GM19043 (cell line): ENCODE measurements around the gene RAB31.
A peak's percentile ranks its signal among the peaks of the same experiment; 100 is the strongest.

Source experiments
- ATAC-seq: cut with Tn5 transposase; IDR thresholded peaks from one replicate; pipeline ENCODE4 v1.9.1; 2021; ENCODE audit warnings: low read depth; ENCODE audit not compliant: unreplicated experiment

Gene RAB31

DNA sequence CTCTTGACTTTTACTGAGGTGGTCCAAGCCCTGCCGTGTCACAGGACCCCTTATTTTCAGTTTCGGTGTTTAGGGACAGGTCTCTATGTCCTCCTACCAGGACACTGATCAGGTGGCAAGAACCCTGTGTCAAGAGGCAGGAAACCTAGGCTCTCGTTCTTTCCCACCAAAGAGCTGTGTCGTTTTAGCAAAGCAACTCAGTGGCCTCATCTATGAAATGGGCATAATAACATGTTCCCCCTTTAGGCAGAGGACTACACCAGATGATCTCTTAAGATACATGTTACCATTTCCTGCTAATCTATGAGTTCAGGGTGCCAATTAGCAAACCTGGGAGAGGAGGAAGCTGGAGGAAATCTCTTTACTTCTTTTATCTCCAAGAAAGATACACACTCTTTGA, 1.9 kb downstream of the RAB31 start:
- ATAC-seq = no peak

DNA sequence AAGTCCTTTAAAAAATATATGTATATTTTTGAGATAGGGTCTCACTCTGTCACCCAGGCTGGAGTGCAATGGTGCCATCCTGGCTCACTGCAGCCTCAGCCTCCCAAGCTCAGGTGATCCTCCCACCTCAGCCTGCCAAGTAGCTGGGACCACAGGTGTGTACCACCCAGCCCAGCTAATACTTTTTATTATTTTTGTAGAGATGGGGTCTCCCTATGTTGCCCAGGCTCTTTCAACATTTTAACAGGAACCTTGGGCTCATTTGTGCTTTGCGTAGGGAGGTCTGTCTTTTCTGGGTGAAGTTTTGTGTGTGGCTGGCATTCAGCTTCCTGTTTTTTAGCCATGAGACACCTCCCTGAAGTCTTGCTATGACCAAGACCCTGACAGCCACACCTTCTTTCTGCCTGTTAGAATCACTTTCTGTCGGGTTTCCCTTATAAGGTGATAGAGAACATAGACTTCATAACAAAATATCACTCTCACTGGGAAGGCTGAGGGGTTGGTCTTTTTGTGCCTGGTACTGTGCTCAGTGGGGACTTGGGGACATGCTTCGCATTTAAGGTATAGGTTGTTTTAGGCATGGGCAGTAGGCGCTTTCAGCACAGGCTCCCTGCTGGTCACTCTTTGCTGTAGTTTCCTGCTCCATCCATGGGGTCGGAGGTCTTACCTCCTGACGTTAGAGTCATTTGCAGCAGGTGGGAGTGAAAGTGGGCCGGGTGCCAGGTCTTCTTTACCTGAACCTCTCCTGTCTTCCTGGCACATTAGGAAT, 3.4 kb downstream of the RAB31 start:
- peak; percentile 59 for ATAC-seq

DNA sequence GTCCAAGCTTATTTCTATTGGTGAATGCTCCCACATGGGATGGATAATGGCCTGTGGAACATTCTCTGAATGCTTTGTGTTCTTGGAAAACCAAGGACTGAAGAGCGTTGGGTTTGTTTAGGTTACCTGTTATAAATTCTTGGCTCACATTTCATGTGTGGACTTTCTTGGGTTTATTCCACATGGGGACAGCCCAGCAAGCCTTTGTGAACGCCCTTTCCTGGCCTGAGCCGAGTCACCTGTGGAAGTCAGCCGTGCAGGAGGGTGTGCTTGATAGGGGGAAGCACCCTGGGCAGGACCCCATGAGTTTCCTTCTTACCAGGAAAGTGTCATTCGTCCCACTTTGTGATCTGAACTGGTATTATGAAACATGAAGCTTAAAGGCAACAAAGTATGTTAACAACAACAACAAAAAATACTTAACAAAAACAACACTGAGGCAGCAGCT, 4.1 kb downstream of the RAB31 start:
- ATAC-seq = no peak

DNA sequence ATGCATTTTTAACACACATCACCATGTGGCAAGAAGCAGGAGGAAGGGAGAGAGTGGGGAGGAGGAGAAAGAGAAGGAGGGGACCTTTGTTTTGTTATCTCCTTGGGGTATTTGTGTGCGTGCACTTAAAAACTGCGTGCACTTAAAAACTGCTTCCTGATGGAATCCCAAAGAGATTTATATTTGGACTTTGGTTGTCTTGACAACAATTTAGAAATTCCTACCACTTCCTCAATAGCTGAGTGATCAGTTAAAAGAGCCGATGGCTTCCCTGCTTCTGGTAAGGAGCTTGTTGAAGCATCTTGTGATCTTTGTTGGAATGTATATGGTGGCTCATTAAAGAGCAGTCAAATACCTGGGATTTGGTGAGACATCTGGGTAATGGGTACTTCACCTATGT, 4.5 kb downstream of the RAB31 start:
- no peak for ATAC-seq

DNA sequence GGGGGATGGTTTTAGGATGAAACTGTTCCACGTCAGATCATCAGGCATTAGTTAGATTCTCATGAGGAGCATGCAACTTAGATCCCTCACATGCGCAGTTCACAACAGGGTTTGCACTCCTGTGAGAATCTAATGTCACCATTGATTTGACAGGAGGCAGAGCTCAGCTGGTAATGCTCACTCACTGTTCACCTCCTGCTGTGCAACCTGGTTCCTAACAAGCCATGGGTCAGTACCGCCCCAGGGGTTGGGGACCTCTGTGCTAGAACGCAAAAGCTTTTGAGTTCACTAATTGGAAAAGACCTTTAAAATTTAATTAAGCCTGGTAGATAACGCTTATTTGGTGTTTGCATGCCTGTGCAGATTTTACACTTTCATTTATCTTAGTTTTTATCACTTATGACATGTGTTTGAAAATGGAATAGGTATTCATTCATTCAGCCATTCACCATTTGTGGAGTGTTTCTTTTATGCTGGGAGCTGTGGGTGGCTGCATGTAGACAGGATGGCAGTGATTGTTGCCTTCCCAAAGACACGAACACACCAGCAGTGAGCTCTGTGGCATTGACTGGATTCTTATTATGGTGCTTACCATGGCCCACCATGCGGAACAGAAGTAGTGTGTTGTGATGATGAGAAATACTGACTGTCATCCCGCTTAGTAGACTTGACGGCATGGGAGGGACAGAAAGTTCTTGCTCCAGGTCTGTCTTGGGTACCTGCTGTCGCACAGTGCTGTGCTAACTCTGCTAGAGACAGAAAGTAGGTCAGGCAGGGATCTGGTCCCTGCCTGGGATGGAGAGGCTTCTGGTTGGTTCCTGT, 6.4 kb downstream of the RAB31 start:
- no peak for ATAC-seq

DNA sequence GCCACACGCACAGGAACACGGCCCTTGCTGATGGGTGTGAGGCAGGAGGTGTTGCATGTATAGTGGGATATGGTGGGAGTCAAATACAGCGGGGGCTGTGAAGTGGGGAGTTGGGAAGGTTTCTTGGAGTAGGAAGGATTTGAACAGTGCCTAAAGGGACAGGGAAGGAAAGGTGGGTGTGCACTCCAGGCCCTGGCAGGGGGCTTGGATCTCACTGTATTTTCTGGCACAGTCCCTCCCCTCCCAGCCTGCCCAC, 6.9 kb downstream of the RAB31 start:
- ATAC-seq = no peak

DNA sequence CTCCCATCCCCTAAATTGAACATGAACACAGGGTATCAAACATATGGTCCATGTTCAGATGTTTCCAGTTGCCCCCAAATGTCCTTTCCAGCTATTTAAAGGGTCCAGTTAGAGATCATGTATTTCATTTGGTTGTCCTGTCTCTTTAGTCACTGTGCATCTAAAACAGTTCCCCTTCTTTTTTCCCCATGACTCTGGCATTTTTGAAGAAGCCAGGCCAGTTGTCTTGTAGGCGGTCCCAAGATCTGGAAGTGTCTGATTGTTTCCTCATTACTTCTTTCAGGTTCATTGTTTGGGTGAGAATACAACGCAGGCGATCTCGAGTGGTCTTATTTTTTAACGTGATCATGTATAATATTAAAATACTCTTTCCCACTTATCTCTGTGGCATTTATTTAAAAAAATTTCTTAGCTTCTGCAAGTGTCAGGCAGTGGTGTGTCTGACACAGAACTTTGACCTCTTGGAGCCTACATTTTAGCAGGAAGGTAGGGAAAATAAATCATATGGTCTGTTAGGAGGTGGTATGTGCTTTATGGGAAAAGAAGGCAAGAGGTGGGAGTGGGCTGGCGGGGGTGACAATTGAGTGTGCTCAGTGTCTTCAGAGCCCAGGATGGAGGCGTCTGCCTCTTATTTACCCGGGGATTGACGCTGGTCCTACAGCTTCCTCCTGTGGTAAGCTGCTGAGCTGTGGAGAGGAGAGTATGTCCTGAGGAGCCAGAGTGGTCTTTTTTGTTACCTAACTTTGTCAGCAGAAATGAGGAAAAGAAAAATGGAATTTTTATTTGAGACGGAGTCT, 8.1 kb downstream of the RAB31 start:
- ATAC-seq = no peak

DNA sequence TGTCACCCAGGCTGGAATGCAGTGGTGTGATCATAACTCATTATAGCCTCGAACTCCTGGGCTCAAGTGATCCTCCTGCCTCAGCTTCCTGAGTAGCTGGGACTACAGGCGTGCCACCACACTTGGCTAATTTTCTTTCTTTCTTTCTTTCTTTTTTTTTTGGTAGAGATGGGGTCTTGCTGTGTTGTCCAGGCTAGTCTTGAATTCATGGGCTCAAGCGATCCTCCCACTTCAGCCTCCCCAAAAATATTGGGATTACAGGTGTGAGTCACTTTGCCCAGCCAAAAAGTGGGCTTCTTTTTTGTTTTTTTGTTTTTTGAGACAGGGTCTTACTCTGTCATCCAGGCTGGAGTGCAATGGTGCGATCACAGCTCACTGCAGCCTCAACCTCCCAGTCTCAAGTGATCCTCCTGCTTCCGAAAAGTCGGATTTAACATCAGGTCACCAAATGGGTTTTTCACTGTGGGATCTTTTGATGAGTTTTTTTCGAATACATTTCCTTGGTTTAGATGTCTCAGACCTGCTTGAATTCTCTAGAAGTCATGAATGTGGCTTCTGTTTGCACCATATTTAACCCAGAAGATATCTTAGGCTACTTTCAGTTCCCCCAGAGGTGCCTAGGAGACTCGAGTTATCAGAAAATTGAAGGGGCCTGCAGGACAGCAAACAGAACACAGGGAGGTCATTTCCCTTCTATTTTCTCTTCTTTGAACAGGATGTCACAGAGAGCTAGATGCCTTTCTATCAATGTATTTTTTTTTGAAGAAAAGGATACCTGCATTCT, 8.9 kb downstream of the RAB31 start:
- ATAC-seq = peak; percentile 69

DNA sequence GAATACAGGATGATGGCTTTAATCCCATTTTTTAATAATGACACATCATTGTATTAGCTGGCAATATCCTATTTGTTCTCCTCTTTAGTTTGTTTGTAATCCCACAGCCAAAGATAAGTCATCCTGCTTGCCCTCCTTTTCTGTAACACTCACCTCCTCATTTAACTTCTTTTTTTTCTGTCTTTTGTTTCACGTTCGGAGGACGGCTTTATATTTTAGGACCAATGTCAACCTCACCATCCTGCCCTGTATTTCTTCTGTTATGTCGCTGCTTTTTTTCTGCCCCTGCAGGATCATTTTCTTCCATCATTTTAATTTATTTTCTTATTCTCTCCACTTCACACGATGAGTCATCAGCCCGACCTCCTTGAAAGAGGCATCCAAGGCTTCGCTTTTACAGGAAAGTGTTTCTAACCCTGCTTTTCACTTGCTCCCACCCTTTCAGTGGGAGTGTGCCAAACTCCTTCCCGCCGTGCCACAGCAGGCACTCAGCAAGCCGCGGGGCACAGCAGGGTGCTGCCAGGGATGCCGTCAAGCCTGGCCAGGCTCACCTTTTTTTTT, 11.4 kb downstream of the RAB31 start:
- ATAC-seq = no peak

DNA sequence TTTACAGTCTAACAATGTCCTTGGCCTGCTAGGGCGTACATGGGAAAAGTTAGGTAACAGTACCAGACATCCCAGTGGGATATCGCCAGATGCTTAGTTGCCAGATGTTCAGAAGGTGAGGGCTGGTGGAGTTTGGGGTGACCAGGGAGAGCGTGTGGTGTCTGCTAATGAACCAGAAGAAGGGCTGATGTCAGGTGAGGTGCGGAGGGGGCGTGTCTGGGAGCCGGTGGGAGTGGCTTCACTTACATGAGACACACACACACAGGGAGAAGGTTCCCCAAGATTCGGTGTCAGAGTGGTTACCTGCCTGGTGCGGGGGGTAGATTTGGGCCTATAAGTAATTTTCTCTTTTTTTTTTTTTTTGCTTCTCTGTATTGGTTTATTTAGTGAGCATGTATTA, 12.2 kb downstream of the RAB31 start:
- ATAC-seq = no peak

DNA sequence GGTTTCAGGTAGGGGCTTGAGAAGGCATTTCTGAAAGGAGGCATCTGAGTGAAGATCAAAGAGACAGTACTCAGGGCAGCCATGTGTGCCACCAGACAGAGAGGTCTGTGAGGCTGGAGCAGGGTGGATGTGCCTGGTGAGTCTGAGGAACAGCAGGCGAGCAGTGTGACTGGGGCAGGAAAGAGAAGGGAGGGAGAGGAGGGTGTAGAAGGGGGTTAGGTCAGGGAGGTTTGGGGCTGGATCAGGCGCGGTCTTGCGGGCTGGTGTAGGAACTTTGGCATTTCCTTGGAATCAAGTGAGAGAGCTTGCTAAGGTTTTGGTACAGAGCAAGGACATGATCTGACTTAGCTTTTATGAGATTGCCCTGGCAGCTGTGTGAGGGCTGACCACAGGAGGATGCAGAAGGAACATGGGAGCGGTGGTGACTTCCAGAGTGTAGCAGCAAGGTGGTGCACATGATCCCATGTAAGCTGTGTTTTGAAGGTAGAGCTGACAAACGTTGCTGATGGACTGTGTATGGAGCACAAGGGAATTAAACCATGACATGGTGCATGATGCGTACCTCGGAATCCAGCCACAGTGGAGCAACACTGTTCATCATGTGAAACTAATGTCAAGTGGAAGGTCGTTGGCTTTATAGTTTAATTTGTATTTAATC, 13.9 kb downstream of the RAB31 start:
- ATAC-seq = no peak

DNA sequence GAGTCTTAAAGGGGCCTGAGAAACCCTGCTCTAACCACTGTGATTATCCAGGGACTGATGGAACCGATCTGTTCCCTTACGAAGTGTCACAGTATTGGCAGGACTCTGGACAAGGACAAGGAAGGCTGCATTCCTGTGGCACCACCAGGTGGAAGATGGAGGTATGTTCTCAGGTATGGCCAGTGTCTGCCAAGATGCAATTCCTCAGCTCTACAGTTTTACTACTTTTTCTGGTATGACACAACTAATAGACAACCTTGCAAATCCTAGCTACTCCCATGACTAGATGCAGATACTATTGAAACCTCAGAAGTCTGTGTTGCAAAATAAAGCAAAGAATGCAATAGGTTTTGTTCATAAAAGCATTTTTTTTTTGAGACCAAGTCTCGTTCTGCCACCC, 14.6 kb downstream of the RAB31 start:
- no peak for ATAC-seq

DNA sequence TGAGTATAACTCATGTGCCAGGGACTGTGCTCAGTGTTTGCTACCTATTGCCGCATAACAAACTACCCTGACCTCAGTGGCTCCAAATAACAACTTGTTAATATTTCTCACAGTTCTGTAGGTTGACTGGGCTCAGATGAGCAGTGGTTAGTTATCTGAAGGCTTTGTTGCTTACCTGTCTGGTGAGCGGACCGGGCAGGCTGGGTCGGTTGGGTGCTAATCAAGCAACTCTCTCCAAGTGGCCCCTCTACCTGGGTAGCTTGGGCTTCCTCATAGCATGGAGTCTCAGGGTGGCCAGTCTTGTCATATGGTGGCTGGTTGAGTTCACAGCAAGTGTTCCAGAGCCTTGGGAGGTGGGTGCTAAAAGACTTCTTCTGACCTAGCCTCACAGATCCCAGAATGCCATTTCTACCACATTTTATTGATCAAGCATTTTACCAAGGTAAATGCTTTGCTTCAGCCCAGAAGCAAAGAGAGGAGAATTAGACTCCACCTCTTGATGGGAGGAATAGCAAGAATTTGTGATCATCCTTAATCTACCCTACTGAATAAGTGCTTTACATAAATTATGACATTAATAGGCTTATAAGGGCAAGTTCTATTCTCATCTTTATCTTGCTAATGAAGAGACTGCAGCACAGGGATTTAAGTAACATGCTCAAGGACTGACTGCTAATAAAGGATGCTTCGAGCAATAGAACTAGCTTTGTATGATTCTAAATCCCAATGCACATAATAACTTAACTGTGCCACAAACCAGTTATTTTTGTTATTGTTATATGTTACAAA, 16.9 kb downstream of the RAB31 start:
- no peak for ATAC-seq

DNA sequence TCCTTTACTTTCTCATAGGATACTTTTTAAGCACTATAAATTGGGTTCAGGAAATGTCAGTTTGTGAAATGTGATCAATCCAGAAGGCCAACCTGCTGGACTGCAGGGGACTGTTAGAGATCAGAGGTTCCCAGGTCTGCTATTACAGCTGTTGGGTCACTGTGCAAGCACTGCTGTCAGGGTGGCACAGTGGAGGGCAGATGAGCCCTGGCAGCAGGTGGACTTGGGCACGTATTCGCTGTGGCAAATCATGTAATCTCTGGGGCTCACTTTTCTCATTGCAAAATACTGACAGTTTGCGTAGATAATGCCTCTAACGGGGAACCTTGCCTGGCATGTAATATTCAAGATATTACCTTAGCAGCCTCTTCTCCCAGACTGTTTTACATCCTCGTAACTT, 18.1 kb downstream of the RAB31 start:
- ATAC-seq = no peak

DNA sequence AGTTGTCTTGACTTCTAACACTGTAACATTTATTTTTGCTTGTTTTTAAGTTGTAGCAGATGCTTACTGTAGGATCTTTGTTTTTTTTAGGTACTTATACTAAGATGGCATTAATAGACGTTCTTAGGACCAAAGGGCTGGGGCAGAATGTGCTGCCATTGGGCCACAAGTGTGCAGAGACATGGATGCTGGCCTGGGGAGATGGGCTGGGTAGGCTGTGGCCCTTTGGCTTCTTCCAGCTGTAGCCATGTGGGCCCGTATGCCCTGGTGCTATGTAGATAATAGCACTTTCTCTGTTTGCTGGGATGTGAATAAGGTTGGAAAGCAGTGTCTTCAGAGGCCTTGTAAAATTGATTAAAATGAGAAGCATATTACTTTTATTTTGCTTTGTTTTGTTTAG, 18.8 kb downstream of the RAB31 start:
- ATAC-seq = no peak

DNA sequence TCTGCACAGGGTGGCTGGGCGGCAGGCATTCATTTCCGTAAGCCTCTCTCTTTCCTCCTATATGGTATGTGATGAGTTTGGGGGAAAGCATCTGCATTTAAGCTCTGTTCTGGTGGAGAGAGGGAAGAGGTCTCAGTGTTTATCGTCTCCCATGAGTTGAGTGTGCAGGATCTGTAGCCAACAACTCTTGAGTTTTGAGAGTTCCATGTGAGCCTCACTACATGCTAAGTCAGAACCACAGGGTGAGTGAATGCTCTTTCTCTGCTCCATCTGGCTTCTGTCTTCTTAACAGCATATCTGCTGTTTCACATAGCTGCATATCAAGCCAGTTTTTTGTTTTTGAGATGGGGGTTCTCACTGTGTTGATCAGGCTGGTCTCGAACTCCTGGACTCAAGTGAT, 22.7 kb downstream of the RAB31 start:
- no peak for ATAC-seq

DNA sequence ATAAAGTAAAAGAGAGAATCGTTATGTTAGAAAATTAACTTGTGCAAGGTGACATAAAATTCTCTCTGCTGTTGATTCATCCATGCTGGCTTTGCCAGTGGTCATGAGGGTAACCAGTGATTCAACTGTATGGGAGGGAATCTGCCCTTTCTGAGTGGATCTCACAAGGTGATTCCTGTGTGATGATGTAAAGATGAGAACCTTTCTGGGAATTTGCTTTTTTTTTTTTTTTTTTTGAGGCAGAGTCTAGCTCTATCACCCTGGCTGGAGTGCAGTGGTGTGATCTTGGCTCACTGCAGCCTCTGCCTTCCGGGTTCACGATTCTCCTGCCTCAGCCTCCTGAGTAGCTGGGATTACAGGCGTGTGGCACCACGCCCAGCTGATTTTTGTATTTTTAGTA, 23.3 kb downstream of the RAB31 start:
- no peak for ATAC-seq

DNA sequence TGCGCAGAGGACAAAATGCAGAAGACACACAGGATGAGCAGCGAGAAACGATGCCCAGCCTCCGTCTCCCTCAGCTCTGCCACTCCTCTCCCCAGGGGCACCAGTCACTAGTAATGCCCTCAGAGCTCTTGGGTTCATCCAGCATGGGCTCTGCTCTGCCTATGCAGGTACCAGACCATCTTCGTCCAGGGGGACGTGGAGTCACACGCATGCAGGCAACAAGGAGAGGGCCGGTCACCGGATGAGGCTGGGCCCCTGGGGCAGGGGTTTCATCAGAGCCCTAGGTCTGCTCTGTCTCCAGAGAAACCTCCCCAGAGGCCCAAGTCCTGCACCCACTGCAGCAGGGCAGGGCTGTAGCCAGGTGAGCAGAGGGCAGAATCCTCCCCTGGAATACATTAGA, 23.9 kb downstream of the RAB31 start:
- no peak for ATAC-seq

DNA sequence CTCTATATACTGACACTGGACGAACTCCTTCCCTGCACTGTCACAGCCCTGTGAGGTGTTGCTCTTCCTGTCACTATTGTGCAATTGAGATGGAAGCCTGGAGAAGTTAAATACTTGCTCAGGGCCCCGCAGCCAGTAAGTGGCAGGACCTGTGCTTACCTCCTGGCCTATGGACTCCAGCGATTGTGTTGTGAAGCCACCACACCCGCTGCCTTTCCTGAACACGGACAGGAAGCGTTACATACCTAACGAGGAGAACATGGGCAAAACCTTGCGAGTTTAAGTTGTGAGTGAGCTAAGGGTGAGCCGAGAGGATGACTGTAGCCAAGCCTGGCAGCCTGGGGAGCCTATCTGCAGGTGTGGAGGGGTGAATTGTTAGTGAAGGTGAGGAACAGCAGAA, 26.1 kb downstream of the RAB31 start:
- no peak for ATAC-seq
